NCI-H1930 (cell line): ENCODE results near the gene MMUT.
"Not testable (repeated sequence)": the region's sequence is repeated elsewhere in the genome, so short reads cannot be mapped to it uniquely, and the experiment has no call there.

Source experiments
- DNase-seq, 2 experiments: peaks; one replicate each; lab custom pipeline; 2025; lab: John Stamatoyannopoulos, UW

Gene MMUT

GRCh38 chr6:49423817-49424216, 39.2 kb downstream of the MMUT start:
- no peak for DNase-seq

- DNase-seq: no peak
Observed at GRCh38 chr6:49416195-49416594, 46.9 kb downstream of the MMUT start.

- DNase-seq: no peak
Observed at GRCh38 chr6:49415358-49415757, 47.7 kb downstream of the MMUT start.

GRCh38 chr6:49410564-49410963, 52.5 kb downstream of the MMUT start:
- DNase-seq: no peak

- DNase-seq: peak; percentile 23 to 34
Observed at GRCh38 chr6:49409951-49410542, 53.0 kb downstream of the MMUT start.

- DNase-seq: no peak
Observed at GRCh38 chr6:49406250-49406970, 56.6 kb downstream of the MMUT start.

GRCh38 chr6:49401063-49401462, 62.0 kb downstream of the MMUT start:
- no peak for DNase-seq

- DNase-seq: not testable (repeated sequence)
Observed at GRCh38 chr6:49386667-49387508, 76.2 kb downstream of the MMUT start.

GRCh38 chr6:49384904-49385303, 78.1 kb downstream of the MMUT start:
- DNase-seq: no peak
